DOHH2 (cell line): Measurements from ENCODE around the gene ERBB2.

Source experiments
- EZH2phosphoT487 ChIP-seq: fragments of 200-600 bp; sonication (generic); IDR thresholded peaks from 2 replicates; pipeline ENCODE4 v1.6.1; 2017; ENCODE audit warnings: borderline replicate concordance, mild to moderate bottlenecking, antibody characterized with exemption, low read length, moderate library complexity, mixed read lengths
- TF ChIP-seq, protein P1 (sequence below): fragments of 200-600 bp; sonication (generic); IDR thresholded peaks from one replicate; pipeline ENCODE4 v1.5.1; 2014; ENCODE audit warnings: antibody characterized with exemption, mild to moderate bottlenecking, low read depth, low read length; ENCODE audit not compliant: poor library complexity, severe bottlenecking

DNA sequence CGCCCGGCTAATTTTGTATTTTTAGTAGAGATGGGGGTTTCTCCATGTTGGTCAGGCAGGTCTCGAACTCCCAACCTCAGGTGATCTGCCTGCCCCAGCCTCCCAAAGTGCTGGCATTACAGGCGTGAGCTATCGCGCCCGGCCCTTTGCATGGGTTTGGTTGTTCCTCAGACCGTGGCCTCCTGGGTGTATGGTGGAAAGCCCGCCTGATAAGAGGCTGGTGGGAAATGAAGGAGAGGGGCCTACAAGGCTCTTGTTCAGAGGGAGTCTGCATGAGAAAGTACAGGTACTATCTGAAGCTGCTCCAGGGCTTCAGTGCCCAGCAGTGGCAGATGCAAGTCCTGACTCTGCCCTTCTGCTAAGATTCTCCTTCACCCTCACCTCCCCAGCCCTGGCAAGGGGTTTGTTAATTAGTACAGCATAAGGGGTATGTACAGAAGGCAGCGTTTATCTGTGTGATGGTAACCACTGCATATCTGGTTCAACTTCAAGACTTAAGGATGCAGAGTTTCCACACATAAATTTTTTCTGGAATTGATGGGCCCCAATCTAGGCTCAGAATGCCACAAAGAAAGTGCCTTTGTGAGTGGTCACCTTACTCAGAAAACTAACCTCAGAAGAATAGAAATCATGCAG is 62.1 kb downstream of the ERBB2 start:
- TF ChIP-seq, protein P1, sequence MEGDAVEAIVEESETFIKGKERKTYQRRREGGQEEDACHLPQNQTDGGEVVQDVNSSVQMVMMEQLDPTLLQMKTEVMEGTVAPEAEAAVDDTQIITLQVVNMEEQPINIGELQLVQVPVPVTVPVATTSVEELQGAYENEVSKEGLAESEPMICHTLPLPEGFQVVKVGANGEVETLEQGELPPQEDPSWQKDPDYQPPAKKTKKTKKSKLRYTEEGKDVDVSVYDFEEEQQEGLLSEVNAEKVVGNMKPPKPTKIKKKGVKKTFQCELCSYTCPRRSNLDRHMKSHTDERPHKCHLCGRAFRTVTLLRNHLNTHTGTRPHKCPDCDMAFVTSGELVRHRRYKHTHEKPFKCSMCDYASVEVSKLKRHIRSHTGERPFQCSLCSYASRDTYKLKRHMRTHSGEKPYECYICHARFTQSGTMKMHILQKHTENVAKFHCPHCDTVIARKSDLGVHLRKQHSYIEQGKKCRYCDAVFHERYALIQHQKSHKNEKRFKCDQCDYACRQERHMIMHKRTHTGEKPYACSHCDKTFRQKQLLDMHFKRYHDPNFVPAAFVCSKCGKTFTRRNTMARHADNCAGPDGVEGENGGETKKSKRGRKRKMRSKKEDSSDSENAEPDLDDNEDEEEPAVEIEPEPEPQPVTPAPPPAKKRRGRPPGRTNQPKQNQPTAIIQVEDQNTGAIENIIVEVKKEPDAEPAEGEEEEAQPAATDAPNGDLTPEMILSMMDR, result no peak
- no peak for TF ChIP-seq EZH2phosphoT487
